ENCODE data around the gene POMGNT1.

Gene POMGNT1

GRCh38 chr1:46218443-46218842 lies 20.2 kb upstream of the POMGNT1 start:
- H3K9me2 ChIP-seq (replicated peaks; ENCODE audit: low read depth, low read length), result no peaks in the 10 kb centered on the region
- H3K4me1 ChIP-seq (ENCODE audit: insufficient read depth, low read length, poor library complexity, severe bottlenecking), result no peaks in the 10 kb centered on the region
- no peaks in the 10 kb centered on the region for H3F3A ChIP-seq (ENCODE audit: low read depth)
- H3K9me3 ChIP-seq (ENCODE audit: insufficient read depth, low read depth, low read length), result no peaks in the 10 kb centered on the region
- TF ChIP-seq EZH2phosphoT487 (IDR thresholded peaks at IDR 0.05; ENCODE audit: borderline replicate concordance), result no peak
- no peak for TF ChIP-seq CTCF (conservative IDR thresholded peaks at IDR 0.05; ENCODE audit: low read length)
- no peak overlapping the region for H3K4me3 ChIP-seq (ENCODE audit: low read length, poor library complexity, severe bottlenecking)
- H3K36me3 ChIP-seq (ENCODE audit: insufficient read depth, low read length), result no peaks in the 10 kb centered on the region
- no peaks in the 10 kb centered on the region for H3K27me3 ChIP-seq (ENCODE audit: insufficient read depth, low read length, poor library complexity, severe bottlenecking)
- H3K9ac ChIP-seq (ENCODE audit: low read depth, low read length, poor library complexity, severe bottlenecking), result no peak overlapping the region
- no peak overlapping the region for H3K4me2 ChIP-seq (ENCODE audit: low read depth, low read length, poor library complexity, severe bottlenecking)
- H4K20me1 ChIP-seq (ENCODE audit: insufficient read depth, low read length, poor library complexity, severe bottlenecking), result no peaks in the 10 kb centered on the region
- peak overlapping the region; percentile 63; the same call in 1 of the 2 replicates for H2AFZ ChIP-seq (ENCODE audit: low read length)
- no peaks in the 10 kb centered on the region for H3K79me2 ChIP-seq (ENCODE audit: insufficient read depth, low read length)

GRCh38 chr1:46215504-46215903 lies 17.3 kb upstream of the POMGNT1 start:
- Histone ChIP-seq H3K27me3 (ENCODE audit: insufficient read depth, low read length, poor library complexity, severe bottlenecking) (no peaks in the 10 kb centered on the region), H3K4me2 (ENCODE audit: low read depth, low read length, poor library complexity, severe bottlenecking) (no peak overlapping the region), H3F3A (ENCODE audit: low read depth) (no peaks in the 10 kb centered on the region), H2AFZ (ENCODE audit: low read length) (no peak overlapping the region), H3K9me2 (replicated peaks; ENCODE audit: low read depth, low read length) (no peaks in the 10 kb centered on the region), H3K4me1 (ENCODE audit: insufficient read depth, low read length, poor library complexity, severe bottlenecking) (no peaks in the 10 kb centered on the region), H3K36me3 (ENCODE audit: insufficient read depth, low read length) (no peaks in the 10 kb centered on the region), H3K9ac (ENCODE audit: low read depth, low read length, poor library complexity, severe bottlenecking) (no peak overlapping the region), H3K4me3 (ENCODE audit: low read length, poor library complexity, severe bottlenecking) (no peak overlapping the region), H3K79me2 (ENCODE audit: insufficient read depth, low read length) (no peaks in the 10 kb centered on the region), H4K20me1 (ENCODE audit: insufficient read depth, low read length, poor library complexity, severe bottlenecking) (no peaks in the 10 kb centered on the region), H3K9me3 (ENCODE audit: insufficient read depth, low read depth, low read length) (no peaks in the 10 kb centered on the region)
- TF ChIP-seq EZH2phosphoT487 (IDR thresholded peaks at IDR 0.05; ENCODE audit: borderline replicate concordance) (no peak), CTCF (conservative IDR thresholded peaks at IDR 0.05; ENCODE audit: low read length) (no peak)

- Histone ChIP-seq H3K27me3 (ENCODE audit: insufficient read depth, low read length, poor library complexity, severe bottlenecking) (no peaks in the 10 kb centered on the region), H3K79me2 (ENCODE audit: insufficient read depth, low read length) (no peaks in the 10 kb centered on the region), H3K9ac (ENCODE audit: low read depth, low read length, poor library complexity, severe bottlenecking) (no peak overlapping the region), H3K4me3 (ENCODE audit: low read length, poor library complexity, severe bottlenecking) (no peak overlapping the region), H3F3A (ENCODE audit: low read depth) (no peaks in the 10 kb centered on the region), H3K9me3 (ENCODE audit: insufficient read depth, low read depth, low read length) (no peaks in the 10 kb centered on the region), H2AFZ (ENCODE audit: low read length) (no peak overlapping the region), H4K20me1 (ENCODE audit: insufficient read depth, low read length, poor library complexity, severe bottlenecking) (no peaks in the 10 kb centered on the region), H3K4me2 (ENCODE audit: low read depth, low read length, poor library complexity, severe bottlenecking) (no peak overlapping the region), H3K4me1 (ENCODE audit: insufficient read depth, low read length, poor library complexity, severe bottlenecking) (no peaks in the 10 kb centered on the region), H3K9me2 (replicated peaks; ENCODE audit: low read depth, low read length) (no peaks in the 10 kb centered on the region), H3K36me3 (ENCODE audit: insufficient read depth, low read length) (no peaks in the 10 kb centered on the region)
- TF ChIP-seq CTCF (conservative IDR thresholded peaks at IDR 0.05; ENCODE audit: low read length) (no peak), EZH2phosphoT487 (IDR thresholded peaks at IDR 0.05; ENCODE audit: borderline replicate concordance) (no peak)
Measured at GRCh38 chr1:46211051-46211450, 12.8 kb upstream of the POMGNT1 start.

Measured in Loucy (cell line).